HG02970 (cell line): Measurements from ENCODE around the gene TAF3.

Experiments
- ATAC-seq: cut with Tn5 transposase; IDR thresholded peaks from one replicate; pipeline ENCODE4 v1.9.1; 2021; ENCODE audit warnings: mild to moderate bottlenecking, moderate library complexity, moderate number of reproducible peaks; ENCODE audit not compliant: unreplicated experiment, low FRiP score

Gene TAF3

DNA sequence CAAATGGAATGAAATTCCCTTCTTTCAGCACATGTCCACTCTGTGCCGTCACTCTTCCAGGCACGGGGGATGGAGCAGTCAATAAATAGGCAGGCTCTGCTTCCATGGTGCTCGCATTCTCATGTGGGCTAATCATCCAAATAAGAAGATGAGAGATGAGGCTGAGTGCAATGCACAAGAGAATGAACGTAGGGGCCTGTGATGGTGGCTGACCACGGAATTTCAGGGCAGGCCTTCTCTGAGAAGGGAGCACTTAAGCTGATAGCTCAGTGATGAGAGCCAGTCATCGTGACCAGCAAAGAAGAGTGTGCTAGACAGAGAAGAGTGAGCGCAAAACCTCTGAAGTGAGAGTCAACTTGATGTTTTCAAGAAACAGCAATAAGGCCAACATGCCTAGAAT, 47.9 kb downstream of the TAF3 start:
- no peak for ATAC-seq

DNA sequence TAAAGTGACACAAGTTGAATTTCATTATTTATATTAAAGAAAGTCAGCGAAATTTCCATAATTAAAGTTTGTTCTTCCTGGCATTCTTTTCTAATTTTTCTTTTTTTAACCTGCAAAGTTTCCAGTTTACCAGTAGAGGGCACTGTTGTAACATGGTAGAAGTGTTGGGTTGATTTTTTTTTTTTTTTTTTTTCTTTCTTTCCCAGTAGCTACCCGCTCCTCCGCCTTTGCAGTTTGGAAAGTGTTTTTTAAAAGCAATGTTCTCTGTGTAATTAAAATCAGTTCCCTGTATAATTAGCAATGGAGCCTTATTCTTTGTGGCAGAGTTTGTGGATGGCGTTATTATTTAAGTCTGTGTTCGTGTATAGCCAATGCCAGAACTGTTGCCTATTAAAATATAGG, 53.7 kb downstream of the TAF3 start:
- ATAC-seq = no peak

DNA sequence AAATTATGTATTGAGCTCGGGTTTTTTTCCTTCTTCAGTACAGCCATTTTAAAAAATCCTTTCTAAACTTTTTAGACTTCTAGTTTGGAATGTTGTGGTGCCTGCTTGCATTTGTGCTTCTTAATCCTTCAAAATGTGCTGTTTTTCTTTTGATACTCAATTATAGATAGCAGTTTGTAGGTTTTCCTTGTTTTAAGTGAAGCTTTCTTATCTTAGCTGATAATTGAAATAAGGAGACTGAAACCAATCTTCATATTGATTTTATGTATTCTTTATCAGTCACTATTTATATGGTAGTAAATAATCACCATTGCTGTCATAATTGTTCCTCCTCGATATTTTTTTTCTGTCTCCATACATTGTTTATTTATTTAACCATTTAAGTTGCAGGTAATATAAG, 56.6 kb downstream of the TAF3 start:
- ATAC-seq = no peak

DNA sequence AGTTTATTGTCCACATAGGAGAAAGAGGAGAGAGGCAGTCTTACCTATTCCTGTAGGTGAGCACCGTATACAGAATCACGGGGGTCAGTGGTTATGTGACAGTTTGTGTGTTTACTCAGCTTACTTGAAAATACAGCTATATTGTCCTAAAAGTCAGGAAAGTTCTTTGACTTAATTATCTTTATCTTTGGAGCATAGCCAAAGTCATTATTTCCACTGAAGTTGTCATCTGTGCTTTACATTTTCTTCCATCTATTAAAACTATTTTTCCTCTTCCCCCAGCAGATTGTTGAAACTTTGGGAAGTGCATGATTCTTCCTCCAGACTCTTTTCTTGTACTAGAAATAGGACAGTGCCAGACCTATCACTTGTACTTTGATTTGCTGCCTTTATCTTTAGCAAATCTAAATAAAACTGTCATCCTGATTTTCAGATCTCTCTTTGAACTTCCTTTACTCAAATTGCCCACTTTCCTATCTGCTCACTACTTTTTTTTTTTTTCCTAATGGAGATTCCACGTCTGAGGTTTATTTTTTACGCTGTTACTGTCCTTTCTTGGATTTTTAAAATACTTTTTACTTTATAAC, 58.3 kb downstream of the TAF3 start:
- ATAC-seq = no peak

DNA sequence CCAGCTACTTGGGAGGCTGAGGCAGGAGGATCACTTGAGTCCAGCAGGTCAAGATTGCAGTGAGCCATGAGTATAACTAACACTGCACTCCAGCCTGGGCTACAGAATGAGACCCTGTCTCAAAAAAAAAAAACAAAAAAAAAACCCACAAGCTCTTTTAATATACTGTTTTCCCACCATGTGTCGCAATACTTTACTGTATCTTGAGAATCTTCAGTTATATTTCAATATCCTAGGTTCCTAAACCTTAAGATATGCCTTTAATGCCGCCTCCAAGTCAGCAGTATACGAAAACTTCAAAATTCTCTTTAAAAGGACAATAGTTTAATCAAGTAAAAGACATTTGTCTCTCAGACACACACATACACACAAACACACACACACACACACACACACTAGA, 62.8 kb downstream of the TAF3 start:
- no peak for ATAC-seq

DNA sequence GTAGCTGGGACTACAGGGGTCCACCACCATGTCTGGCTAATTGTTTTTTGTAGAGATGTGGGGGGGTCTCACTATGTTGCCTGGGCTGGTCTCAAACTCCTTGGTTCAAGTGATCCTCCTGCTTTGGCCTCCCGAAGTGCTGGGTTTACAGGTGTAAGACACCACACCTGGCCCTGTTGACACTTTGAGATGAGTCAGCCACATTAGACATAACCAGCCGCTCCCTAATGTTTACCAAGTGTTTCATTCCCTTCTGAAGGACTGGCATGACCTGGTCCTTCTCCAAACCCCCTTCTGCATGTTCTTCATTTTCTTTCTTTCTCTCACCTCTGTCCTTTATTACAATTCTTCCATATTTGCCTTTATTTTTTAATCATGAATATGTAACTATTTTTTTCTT, 67.8 kb downstream of the TAF3 start:
- no peak for ATAC-seq

DNA sequence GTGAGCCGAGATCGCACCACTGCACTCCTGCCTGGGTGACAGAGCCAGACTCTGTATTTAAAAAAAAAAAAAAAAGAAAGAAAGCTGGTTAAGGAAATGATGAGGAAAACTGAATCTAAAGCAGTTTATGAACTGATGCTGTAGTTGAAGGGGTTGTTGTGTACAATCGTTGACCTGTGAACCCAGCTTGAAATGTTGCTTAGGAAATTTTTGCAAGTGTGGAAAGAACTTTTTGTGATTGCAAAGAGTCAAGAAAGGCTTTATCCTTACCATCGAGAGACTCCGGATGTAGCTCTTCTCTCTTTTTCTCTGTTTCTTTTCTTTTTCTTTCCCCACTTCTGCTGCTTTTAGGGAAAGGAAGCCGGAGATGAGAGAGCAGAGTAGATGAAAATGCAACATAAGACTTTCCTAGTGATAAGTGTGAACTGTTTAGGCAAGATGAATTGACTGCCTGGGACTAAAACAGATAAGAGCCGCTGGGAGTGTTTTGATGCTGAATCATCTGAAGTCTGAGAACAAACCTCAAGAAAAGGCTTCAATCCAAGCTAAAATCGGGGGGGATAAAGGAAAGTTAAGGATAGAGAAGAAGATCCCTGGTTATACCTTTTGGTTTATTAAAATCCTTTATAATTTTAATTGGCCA, 69.0 kb downstream of the TAF3 start:
- no peak for ATAC-seq

DNA sequence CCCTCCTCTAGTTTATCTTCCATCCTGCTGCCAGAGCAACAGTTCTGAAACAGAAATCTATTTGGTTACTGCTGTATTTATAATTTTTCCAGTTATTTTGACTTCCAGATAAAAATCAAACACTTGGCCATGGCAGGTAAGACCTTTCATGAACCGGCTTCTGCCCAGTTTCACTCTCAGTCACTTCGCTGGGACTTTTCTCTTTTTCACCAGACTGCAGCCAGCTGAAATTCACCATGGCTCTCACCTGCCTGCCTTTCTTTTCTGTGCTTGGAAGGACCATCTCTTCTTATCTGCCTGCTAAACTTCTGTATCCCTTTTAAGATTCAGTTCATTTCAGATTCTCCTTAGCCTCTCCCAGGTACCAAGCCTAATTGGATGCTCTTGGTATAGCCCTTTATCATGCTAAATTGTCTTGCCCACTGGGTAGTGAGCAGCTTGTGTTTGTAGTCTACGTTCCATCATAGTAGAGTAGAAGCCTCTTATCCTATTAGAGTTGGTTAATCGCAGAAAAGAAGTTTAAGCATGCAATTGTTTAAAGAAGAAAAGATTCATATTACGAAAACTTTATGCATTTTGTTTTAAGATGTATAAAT, 71.7 kb downstream of the TAF3 start:
- ATAC-seq = no peak

DNA sequence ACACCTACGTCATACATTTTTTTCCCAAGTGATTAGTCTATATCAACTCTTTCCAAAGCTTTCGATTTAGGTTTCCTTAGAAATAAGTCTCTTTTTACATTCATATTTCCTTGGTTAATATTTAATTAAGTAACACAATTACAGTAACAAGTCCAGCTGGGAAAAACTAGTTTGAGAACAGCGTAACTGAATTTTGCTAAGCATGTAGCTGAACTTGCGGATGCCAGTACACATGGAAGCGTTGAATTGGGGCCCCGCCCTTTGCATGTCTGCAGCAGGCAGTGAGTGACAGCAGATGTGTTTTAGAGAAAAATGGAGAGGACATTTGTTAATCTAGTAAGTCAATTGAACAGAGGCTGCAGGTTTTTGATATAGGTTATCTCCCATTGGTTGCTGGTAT, 72.5 kb downstream of the TAF3 start:
- ATAC-seq = no peak

DNA sequence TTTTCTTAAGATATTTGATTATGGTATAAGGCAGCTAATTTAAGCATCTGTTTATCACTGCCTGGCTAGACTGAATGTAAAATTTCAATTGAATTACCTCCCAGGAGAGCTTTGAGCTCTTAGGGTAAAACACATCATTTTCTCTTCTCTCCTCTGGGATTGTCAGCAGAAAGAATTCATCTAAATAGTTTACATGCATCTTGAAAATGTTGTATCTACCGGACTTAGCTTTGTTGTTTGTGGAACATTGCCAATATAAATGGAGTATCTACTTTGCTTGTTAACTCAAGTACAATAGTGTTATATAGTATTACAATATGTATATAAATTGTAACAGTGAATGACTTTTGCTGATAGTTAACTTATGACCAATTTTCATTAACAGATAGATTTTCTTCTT, 73.3 kb downstream of the TAF3 start:
- ATAC-seq = no peak

DNA sequence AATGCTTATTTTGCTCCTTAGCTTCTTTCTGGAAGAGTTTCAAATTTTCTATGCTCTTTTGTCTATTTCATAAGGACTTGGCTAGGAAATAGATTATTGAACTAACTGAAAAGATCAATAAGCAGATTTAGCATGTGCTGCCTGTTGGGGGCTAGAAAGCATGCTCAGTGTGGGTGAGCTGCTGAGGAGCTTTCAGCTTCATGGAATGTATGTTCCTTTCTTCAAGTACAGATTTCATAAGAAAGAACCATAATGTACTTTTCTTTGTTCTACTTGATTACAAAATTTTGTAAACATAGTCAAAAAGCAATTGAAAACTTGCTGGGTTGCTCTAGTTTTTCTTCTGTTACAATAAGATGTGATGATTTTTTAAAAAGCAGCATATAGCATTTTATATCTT, 73.8 kb downstream of the TAF3 start:
- no peak for ATAC-seq

DNA sequence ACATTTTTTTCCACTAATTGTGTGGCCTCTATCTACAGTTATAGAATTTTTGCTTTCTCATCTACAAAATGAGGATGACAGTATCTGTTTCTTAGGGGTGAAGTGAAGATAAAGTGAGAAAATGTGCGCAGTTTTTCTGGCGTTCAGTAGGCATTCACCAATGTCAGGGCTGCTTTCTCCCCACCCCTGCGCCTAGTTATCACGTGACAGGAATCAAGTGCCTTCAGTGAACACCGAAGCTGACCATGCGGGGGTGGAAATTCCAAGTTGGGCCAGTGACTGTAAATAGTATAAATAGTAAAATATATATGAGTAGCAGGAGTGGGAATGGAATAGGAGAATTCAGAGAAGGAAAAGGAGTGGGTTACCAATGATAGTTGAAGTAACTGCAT, 77.4 kb downstream of the TAF3 start:
- no peak for ATAC-seq

DNA sequence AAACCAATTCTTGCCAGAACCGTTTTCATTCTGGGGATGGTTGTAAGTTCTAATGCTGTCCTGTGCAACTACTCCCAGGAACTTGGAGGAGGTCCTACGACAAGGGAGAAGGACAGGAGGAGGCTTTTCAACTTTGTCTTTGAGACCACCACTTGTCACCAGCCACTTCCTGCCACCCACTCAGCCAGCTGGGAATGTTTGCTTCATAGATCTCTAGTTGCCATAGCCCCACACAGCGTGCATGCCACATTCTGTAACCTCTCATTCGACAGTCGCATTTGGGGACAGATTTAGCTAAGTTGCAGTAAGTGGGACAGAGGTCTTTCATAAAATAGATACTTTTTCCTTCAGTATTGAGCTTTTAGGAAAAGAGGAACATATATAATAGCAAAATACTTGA, 78.0 kb downstream of the TAF3 start:
- no peak for ATAC-seq

DNA sequence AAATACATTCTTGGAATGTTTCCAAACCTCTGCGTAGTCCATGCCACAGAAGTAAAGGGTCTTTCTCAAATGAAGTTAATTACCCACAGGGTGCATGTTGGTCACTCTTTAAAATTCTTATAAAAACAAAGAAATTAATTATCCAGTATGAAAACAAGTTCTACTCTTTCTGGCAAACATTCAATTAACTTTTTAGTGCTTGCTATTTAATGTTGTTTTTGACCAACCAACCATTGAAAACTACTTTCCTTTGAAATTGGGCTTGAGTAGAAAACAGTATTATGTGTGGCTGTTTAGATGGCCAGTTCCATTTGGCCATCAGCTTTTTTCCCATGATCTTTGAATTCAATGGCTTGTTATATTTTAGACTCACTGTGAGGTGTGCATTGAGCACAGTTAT, 83.0 kb downstream of the TAF3 start:
- no peak for ATAC-seq

DNA sequence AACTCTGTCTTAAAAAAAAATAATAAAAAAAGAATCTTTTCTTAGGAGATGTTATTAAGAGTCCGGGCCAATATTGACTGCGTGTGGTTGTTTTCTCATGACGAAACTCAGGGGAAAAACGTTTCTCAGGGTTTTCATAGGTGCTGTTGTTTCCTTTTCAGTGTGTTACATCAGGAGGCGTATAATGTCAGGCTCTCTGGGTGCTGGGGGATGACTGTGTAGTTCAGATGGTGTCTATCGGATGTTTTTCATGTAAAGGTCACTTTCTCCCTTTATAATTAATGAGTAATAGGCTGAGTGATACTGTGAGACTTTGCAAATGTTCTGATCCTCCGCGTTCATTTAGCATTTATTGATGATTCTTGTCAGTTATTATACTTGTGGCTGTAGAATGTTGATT, 84.1 kb downstream of the TAF3 start:
- no peak for ATAC-seq

DNA sequence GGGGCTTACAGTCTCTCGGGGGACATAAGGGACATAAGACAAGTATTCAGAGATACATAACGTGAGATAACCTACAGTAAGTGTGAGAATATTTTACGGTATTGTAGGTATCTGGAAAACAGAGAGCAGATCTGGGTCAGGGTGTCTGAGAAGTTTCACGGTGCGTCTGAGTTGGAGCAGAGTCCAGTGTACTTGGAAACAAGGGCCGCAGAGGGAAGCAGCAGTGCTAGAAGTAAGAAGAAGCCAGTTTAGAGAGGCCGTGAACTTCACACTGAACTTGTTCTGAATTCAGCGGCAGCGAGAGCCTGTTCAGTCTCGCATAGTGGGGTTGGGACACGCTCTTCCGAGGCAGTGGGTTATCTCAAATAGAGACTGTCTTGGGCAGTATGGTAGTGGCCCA, 85.5 kb downstream of the TAF3 start:
- ATAC-seq = no peak

DNA sequence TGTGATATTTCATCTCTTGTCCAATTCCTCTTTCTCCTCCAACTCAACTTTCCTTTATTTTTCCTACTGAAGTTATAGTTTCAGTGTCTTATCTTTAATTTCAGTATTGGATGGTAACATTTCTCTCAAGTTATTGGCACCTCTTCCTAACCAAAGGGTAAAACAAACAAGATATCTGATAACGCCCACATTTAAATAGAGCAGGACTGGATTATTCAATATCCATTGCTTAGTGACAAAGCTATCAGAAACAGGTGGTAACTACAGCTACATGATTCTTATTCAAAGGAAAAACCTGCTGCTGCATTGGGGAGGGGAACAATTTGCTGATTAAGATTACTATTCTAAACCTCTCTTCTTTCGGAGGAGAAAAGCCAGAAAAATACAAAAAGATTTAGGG, 87.8 kb downstream of the TAF3 start:
- no peak for ATAC-seq

DNA sequence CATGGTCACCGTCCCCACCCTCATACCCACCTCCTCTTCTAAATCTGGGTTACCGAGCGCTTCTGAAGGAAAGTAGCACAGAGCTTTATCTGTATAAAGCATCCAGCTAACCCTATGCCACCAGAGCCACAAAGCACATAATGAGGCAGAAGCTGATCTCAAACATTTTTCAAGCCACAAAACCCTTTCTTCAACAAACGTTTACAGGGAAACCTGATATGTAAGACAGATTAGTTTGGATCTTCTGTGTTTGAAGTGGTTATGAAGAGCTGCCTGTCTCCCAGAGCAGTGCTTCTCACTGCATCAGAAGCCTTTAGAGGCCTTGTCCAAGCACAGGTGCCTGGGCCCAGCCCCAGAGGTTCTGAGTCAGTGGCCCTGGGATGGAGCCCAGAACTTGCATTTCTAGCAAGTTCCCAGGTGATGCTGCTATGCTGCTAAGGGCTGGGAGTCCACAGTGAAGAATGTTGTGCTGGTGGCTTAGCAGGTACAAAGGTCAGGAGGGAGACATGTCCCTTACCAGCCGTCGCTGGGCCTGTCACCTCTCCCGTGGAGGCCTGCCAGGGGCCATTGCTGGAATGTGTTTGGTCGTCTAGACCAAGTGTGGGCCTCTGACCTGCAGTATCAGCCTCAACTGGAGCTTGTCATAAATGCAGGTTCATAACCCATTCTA, 90.4 kb downstream of the TAF3 start:
- ATAC-seq = no peak

DNA sequence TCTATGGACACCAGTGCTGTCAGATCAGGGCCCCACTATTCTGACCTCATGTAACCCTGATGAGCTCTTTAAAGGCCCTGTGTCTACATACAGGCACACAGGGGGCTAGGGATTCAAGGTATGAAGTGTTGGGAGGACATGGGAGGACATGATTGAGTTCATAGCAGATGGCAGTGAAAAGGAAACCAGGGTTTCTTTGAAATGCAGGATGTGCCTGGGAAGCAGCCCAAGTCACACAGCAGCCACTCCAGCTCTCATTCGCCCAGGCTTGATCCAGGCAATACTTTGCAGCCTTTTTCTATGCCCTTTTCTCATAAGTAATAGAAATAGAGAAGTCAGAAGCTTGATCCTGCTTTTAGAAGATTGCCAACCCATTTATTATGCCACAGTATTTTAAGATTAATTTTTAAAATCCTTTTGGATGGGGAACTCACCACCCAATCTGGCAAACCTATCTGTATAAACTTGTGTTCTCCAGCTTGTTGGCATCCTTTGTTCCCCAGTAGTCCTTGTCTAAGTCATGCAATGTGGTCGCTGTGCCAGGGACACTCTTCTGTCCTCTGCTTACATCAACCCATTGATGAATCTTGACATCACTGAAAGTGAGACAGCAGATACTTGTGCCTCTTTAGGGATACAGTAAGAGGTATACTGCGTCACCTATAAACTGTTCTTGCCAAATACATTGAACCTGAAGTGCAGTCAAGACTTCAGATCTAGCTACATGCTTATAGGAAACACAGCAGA, 95.0 kb downstream of the TAF3 start:
- ATAC-seq = no peak

DNA sequence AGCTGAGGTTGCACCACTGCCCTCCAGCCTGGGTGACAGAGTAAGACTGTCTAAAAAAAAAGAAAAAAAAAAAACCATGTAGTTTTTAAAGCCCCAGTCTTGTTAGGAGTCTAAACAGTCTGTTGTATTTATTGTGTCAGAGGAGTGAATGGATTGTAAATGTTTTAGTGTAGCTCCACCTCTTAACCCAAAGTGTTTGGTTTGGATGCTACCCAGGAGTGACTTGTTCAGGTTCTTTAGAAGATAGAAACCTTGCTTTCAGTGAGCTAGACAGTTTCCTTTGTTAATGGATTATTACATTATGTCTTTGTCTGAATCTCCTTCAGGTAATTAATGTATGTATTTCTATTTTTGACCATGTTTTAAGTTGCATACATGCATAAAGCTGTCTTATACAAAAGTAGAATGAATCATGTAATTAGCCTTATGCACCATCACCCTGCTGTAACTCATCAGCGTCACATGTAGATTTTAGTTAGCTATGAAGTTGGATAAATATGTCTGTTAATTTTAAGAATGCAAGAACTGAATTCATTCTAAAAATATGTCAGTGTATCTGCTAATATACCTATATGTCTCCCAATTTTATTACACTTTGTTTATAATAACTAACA, 97.7 kb downstream of the TAF3 start:
- no peak for ATAC-seq

DNA sequence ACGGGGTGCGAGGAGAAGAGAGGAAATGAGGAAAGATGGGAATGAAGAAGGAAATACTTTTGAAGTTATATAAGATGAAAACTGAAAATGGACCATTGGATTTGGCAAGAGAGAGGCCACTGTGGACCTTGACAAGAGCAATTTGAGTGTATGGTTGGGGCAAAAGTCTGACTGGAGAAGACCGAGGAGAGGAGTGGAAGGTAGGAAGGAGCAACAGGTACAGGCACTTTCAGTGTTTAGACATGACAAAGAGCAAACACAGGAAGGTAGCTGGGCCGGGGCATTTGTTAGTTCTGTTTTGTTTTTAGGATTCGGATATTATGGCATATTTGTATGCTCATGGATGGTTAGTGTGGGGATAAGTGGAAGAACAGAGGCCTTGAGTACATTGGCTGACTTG, 99.4 kb downstream of the TAF3 start:
- ATAC-seq = no peak
